ENCODE measurements around the gene TRHDE. TPM values are rescaled to one million over a fixed set of nuclear protein-coding genes. Genes with fewer than 3 reads are reported as not detected.

TRHDE gene
- total RNA-seq, 1 donor from 2014 or later: 34.9 TPM

DNA sequence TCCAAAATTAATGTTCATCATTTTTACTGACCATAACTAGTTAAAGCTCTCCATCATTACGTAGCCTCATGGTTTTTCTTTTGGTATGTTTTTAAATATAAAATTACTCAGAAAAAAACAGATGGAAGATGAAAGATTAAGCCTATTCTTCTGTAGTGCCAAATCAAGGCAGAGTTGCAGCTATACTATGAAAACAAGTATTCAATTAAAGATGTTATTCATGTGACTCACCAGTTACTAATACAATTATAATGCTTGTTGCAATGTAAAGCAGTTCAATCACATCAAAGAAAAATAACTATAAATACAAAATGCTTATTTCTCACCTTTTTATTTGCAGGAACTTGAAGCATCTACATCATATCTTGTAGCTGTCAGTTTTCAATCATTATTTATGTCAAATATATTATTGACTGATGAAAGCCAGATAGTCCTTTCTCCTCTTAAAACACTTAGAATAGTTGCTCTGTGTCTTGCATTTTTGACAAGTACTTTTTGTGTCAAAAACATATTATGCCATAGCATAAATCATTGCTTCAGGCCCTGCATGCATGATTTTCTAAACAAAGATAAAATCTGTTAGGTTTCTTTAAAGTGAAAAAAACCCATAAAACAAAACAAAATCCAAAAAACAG is 36.0 kb upstream of the TRHDE start:
- Histone ChIP-seq H3K27me3 (no peaks in the 10 kb centered on the region), H3K36me3 (no peaks in the 10 kb centered on the region), H3K4me1 (no peaks in the 10 kb centered on the region), H3K27ac (no peak overlapping the region), H3K9me3 (no peaks in the 10 kb centered on the region), H3K4me3 (no peak overlapping the region)
- no peak for DNase-seq (ENCODE audit: extremely low spot score in 2 of 2)
- TF ChIP-seq POLR2A (IDR thresholded peaks at IDR 0.05) (no peak), CTCF (IDR thresholded peaks at IDR 0.05) (no peak), POLR2AphosphoS5 (IDR thresholded peaks at IDR 0.05; ENCODE audit: insufficient read depth in 1 of 2, low read depth in 1 of 2) (no peak)
- intact Hi-C loops (cut with DNase I): no loop called here

- H3K4me1 ChIP-seq: no peaks in the 10 kb centered on the region
- intact Hi-C loops (cut with DNase I): no loop called here
- no peaks in the 10 kb centered on the region for H3K27me3 ChIP-seq
- H3K36me3 ChIP-seq: no peaks in the 10 kb centered on the region
- TF ChIP-seq CTCF (IDR thresholded peaks at IDR 0.05) (no peak), POLR2A (IDR thresholded peaks at IDR 0.05) (no peak), POLR2AphosphoS5 (IDR thresholded peaks at IDR 0.05; ENCODE audit: insufficient read depth in 1 of 2, low read depth in 1 of 2) (no peak)
- no peak for DNase-seq (ENCODE audit: extremely low spot score in 2 of 2)
- H3K27ac ChIP-seq: no peak overlapping the region
- no peak overlapping the region for H3K4me3 ChIP-seq
- no peaks in the 10 kb centered on the region for H3K9me3 ChIP-seq
Observed at GRCh38 chr12:72241552-72241951, 30.6 kb upstream of the TRHDE start.

GRCh38 chr12:72242946-72243345 is 29.2 kb upstream of the TRHDE start:
- Histone ChIP-seq H3K27ac (no peak overlapping the region), H3K4me3 (no peak overlapping the region), H3K27me3 (no peaks in the 10 kb centered on the region), H3K9me3 (no peaks in the 10 kb centered on the region), H3K36me3 (no peaks in the 10 kb centered on the region), H3K4me1 (no peaks in the 10 kb centered on the region)
- intact Hi-C loops (cut with DNase I): no loop called here
- no peak for DNase-seq (ENCODE audit: extremely low spot score in 2 of 2)
- TF ChIP-seq POLR2A (IDR thresholded peaks at IDR 0.05) (no peak), CTCF (IDR thresholded peaks at IDR 0.05) (no peak), POLR2AphosphoS5 (IDR thresholded peaks at IDR 0.05; ENCODE audit: insufficient read depth in 1 of 2, low read depth in 1 of 2) (no peak)

- Histone ChIP-seq H3K4me1 (no peaks in the 10 kb centered on the region), H3K9me3 (no peaks in the 10 kb centered on the region), H3K4me3 (no peak overlapping the region), H3K36me3 (no peaks in the 10 kb centered on the region), H3K27ac (no peak overlapping the region), H3K27me3 (no peaks in the 10 kb centered on the region)
- intact Hi-C loops (cut with DNase I): no loop called here
- DNase-seq (ENCODE audit: extremely low spot score in 2 of 2): no peak
- TF ChIP-seq POLR2A (IDR thresholded peaks at IDR 0.05): no peak
- no peak for TF ChIP-seq POLR2AphosphoS5 (IDR thresholded peaks at IDR 0.05; ENCODE audit: insufficient read depth in 1 of 2, low read depth in 1 of 2)
- TF ChIP-seq CTCF (IDR thresholded peaks at IDR 0.05): no peak
Observed at GRCh38 chr12:72246370-72246769, 25.8 kb upstream of the TRHDE start.

DNA sequence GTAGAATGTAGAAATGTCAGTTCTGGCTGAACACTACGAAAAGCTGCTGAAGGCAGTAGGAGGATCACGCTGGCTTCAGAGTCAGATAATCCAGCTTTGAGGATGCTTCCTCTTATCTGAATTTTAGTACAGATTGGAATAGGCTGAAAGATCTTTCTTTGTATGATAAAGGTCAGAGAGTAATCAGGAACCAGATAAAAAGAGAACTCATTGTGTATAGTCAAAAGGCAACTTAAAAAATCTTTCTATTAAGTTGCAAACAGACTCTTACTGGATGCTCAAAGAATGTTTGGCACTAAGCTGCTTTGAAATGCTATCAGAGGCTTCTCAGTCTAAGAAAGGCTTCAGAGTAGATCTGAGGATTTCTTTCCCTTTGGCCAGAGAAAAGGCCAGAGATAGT is 21.8 kb upstream of the TRHDE start:
- Histone ChIP-seq H3K27me3 (no peaks in the 10 kb centered on the region), H3K4me1 (no peaks in the 10 kb centered on the region), H3K36me3 (no peaks in the 10 kb centered on the region), H3K4me3 (no peak overlapping the region), H3K9me3 (no peaks in the 10 kb centered on the region), H3K27ac (no peak overlapping the region)
- DNase-seq (ENCODE audit: extremely low spot score in 2 of 2): no peak
- intact Hi-C loops (cut with DNase I): no loop called here
- no peak for TF ChIP-seq POLR2AphosphoS5 (IDR thresholded peaks at IDR 0.05; ENCODE audit: insufficient read depth in 1 of 2, low read depth in 1 of 2)
- TF ChIP-seq POLR2A (IDR thresholded peaks at IDR 0.05): no peak
- TF ChIP-seq CTCF (IDR thresholded peaks at IDR 0.05): no peak

Measured in vagina (tissue), 2 donors.